H1 (cell line): ENCODE data around the gene CIB4. TPM values are rescaled to one million over a fixed set of nuclear protein-coding genes. Genes with fewer than 3 reads are reported as not detected.
A peak's percentile ranks its signal among the peaks of the same experiment; 100 is the strongest.

Source experiments
- CTCF ChIA-PET: fragments of 300-600 bp; sonication (Branson Sonifier 250); formaldehyde crosslinking; loops from one replicate; lab custom pipeline; 2021; ENCODE audit not compliant: partially characterized antibody; lab: Charles Lee
- POLR2A ChIA-PET: fragments of 300-600 bp; sonication (Branson Sonifier 250); formaldehyde crosslinking; loops from one replicate; lab custom pipeline; 2021; ENCODE audit warnings: inconsistent platforms; ENCODE audit not compliant: partially characterized antibody; lab: Charles Lee
- DNase-seq, 2 experiments: peaks; one replicate each; pipeline versions ENCODE4 v3.0.0 to v3.0.0-alpha.2; 2010 to 2022; ENCODE audit warnings: low spot score in 2 of 2, low read depth in 1 of 2, mixed read lengths in 1 of 2
- FAIRE-seq: peaks from 2 replicates; lab custom pipeline; 2011; peaks lifted over from hg19 to GRCh38; lab: Jason Lieb, UNC
- H2AFZ ChIP-seq: 2 replicates; pipeline ENCODE4 v1.8.1; 2012; ENCODE audit warnings: low read length, inconsistent platforms
- H2AK5ac ChIP-seq: 2 replicates; pipeline ENCODE4 v1.6.1; 2013; ENCODE audit warnings: low read depth, low read length
- H2BK120ac ChIP-seq: replicated peaks from 2 replicates; pipeline ENCODE3; 2013; ENCODE audit warnings: low read depth, low read length, inconsistent platforms
- H2BK12ac ChIP-seq: 2 replicates; pipeline ENCODE4 v1.6.1; 2013; ENCODE audit warnings: low read depth, low read length
- H2BK15ac ChIP-seq: 2 replicates; pipeline ENCODE4 v1.6.1; 2013; ENCODE audit warnings: low read length
- H2BK20ac ChIP-seq: 2 replicates; pipeline ENCODE4 v1.6.1; 2013; ENCODE audit warnings: low read length
- H2BK5ac ChIP-seq: 2 replicates; pipeline ENCODE4 v1.6.1; 2013; ENCODE audit warnings: low read depth, low read length
- H3K14ac ChIP-seq: 2 replicates; pipeline ENCODE4 v1.6.1; 2013; ENCODE audit warnings: inconsistent platforms; ENCODE audit not compliant: insufficient read length
- H3K18ac ChIP-seq: 2 replicates; pipeline ENCODE4 v1.6.1; 2013; ENCODE audit warnings: low read length; ENCODE audit errors: extremely low read depth
- H3K23ac ChIP-seq: 2 replicates; pipeline ENCODE4 v1.6.1; 2013; ENCODE audit warnings: inconsistent platforms; ENCODE audit not compliant: insufficient read length
- H3K23me2 ChIP-seq: 2 replicates; pipeline ENCODE4 v1.6.1; 2013; ENCODE audit warnings: low read depth, low read length
- H3K27ac ChIP-seq: 2 replicates; pipeline ENCODE4 v1.6.1; 2011; ENCODE audit warnings: low read depth, low read length, inconsistent platforms
- H3K27me3 ChIP-seq, 4 experiments: replicated peaks in 1 of 4; 1 replicate in 1 of 4; 2 replicates in 3 of 4; pipeline versions ENCODE4 v1.6.1 to v1.8.1; 2011 to 2013; ENCODE audit warnings: low read length in 3 of 4, mild to moderate bottlenecking in 3 of 4, inconsistent platforms in 2 of 4, mixed read lengths in 2 of 4, moderate library complexity in 1 of 4; ENCODE audit not compliant: control insufficient read depth in 3 of 4, insufficient read depth in 3 of 4; ENCODE audit errors: extremely low read depth in 1 of 4
- H3K36me3 ChIP-seq, 4 experiments: 2 replicates each; pipeline versions ENCODE4 v1.6.1 to v1.8.1; 2011 to 2013; ENCODE audit warnings: mild to moderate bottlenecking in 4 of 4, low read length in 3 of 4, moderate library complexity in 2 of 4, control low read depth in 1 of 4, inconsistent platforms in 1 of 4; ENCODE audit not compliant: insufficient read depth in 4 of 4, control insufficient read depth in 2 of 4
- H3K4ac ChIP-seq: replicated peaks from 2 replicates; pipeline ENCODE3; 2013; ENCODE audit warnings: low read length, low read depth, mixed read lengths, inconsistent platforms; ENCODE audit not compliant: insufficient read length
- H3K4me1 ChIP-seq, 4 experiments: replicated peaks in 1 of 4; 1 replicate in 1 of 4; 2 replicates in 3 of 4; pipeline versions ENCODE4 v1.6.1 to v1.8.1; 2011 to 2013; ENCODE audit warnings: low read length in 3 of 4, inconsistent platforms in 2 of 4, mixed read lengths in 1 of 4; ENCODE audit not compliant: insufficient read depth in 4 of 4, control insufficient read depth in 3 of 4
- H3K4me2 ChIP-seq, 2 experiments: 2 replicates each; pipeline versions ENCODE4 v1.6.1 to v1.8.1; 2011 to 2013; ENCODE audit warnings: low read depth in 2 of 2, low read length in 2 of 2, control low read depth in 1 of 2, inconsistent platforms in 1 of 2, mild to moderate bottlenecking in 1 of 2; ENCODE audit not compliant: insufficient read depth in 1 of 2
- H3K4me3 ChIP-seq, 4 experiments: fragments of 200-600, 300-600 bp in 1 of 4; sonication (generic), shearing (Covaris generic), sonication (Bioruptor Twin) in 1 of 4; 2 replicates each; pipeline versions ENCODE4 v1.5.1 to v1.8.1; 2011 to 2016; ENCODE audit warnings: low read length in 4 of 4, low read depth in 3 of 4, control low read depth in 2 of 4, inconsistent platforms in 2 of 4, mild to moderate bottlenecking in 2 of 4, mixed read lengths in 1 of 4, moderate library complexity in 1 of 4; ENCODE audit not compliant: insufficient read depth in 2 of 4; ENCODE audit errors: extremely low read depth in 1 of 4
- H3K56ac ChIP-seq: replicated peaks from 2 replicates; pipeline ENCODE3; 2013; ENCODE audit warnings: low read depth, mild to moderate bottlenecking, mixed read lengths, low read length, inconsistent platforms; ENCODE audit not compliant: insufficient read length
- H3K79me1 ChIP-seq: 2 replicates; pipeline ENCODE4 v1.6.1; 2013; ENCODE audit warnings: low read depth, low read length, control low read depth
- H3K79me2 ChIP-seq, 2 experiments: 2 replicates each; pipeline versions ENCODE4 v1.6.1 to v1.8.1; 2012 to 2013; ENCODE audit warnings: low read length in 2 of 2, mild to moderate bottlenecking in 2 of 2, inconsistent platforms in 1 of 2; ENCODE audit not compliant: insufficient read depth in 2 of 2, control insufficient read depth in 1 of 2
- H3K9ac ChIP-seq, 4 experiments: replicated peaks in 1 of 4; 1 replicate in 1 of 4; 2 replicates in 3 of 4; pipeline versions ENCODE4 v1.6.1 to v1.8.1; 2011 to 2013; ENCODE audit warnings: low read depth in 3 of 4, low read length in 3 of 4, control low read depth in 2 of 4, mild to moderate bottlenecking in 2 of 4, moderate library complexity in 2 of 4, inconsistent platforms in 1 of 4; ENCODE audit errors: extremely low read depth in 1 of 4
- H3K9me3 ChIP-seq, 2 experiments: 2 replicates each; pipeline versions ENCODE4 v1.6.1 to v1.8.1; 2012 to 2013; ENCODE audit warnings: mild to moderate bottlenecking in 2 of 2, moderate library complexity in 2 of 2, control low read depth in 1 of 2, inconsistent platforms in 1 of 2, low read depth in 1 of 2, low read length in 1 of 2, mixed read lengths in 1 of 2; ENCODE audit not compliant: insufficient read depth in 2 of 2
- H4K20me1 ChIP-seq, 2 experiments: replicated peaks in 1 of 2; 2 replicates each; pipeline versions ENCODE3 to v1.8.1; 2011 to 2013; ENCODE audit warnings: inconsistent platforms in 2 of 2, low read length in 2 of 2, mild to moderate bottlenecking in 1 of 2; ENCODE audit not compliant: insufficient read depth in 2 of 2, control insufficient read depth in 1 of 2
- H4K5ac ChIP-seq: 2 replicates; pipeline ENCODE4 v1.6.1; 2013; ENCODE audit warnings: low read length, low read depth, mixed read lengths, inconsistent platforms; ENCODE audit not compliant: insufficient read length
- H4K8ac ChIP-seq: 2 replicates; pipeline ENCODE4 v1.8.0; 2013; ENCODE audit warnings: mild to moderate bottlenecking, moderate library complexity, low read length, inconsistent platforms; ENCODE audit not compliant: insufficient read depth; ENCODE audit errors: extremely low read depth
- H4K91ac ChIP-seq: replicated peaks from 2 replicates; pipeline ENCODE3; 2013; ENCODE audit warnings: low read length, mixed read lengths, inconsistent platforms; ENCODE audit not compliant: insufficient read length
- EP300 ChIP-seq, 2 experiments: IDR thresholded peaks; 1 replicate in 1 of 2; 2 replicates in 1 of 2; pipeline ENCODE4 v1.6.1; 2011 to 2012; ENCODE audit warnings: low read depth in 2 of 2, low read length in 2 of 2, mild to moderate bottlenecking in 2 of 2, borderline replicate concordance in 1 of 2, inconsistent platforms in 1 of 2, moderate library complexity in 1 of 2
- FOSL1 ChIP-seq: IDR thresholded peaks from 2 replicates; pipeline ENCODE4 v1.6.1; 2011; ENCODE audit warnings: mild to moderate bottlenecking, low read depth, low read length, moderate library complexity; ENCODE audit not compliant: insufficient read depth
- NRF1 ChIP-seq: IDR thresholded peaks from 2 replicates; pipeline ENCODE4 v1.6.1; 2011; ENCODE audit warnings: mild to moderate bottlenecking, low read depth, low read length, improper control_type of control experiment
- RXRA ChIP-seq: IDR thresholded peaks from 2 replicates; pipeline ENCODE4 v1.6.1; 2011; ENCODE audit warnings: low read depth, mild to moderate bottlenecking, low read length, moderate library complexity; ENCODE audit not compliant: insufficient read depth
- TBP ChIP-seq: IDR thresholded peaks from 2 replicates; pipeline ENCODE4 v1.6.1; 2011; ENCODE audit warnings: low read depth, low read length, improper control_type of control experiment
- WGBS, 2 experiments: shearing (Covaris generic) in 1 of 2; methylation state at CpG; one replicate each; pipeline versions ENCODE4 v1.1.6 to v1.1.7; 2013 to 2015; ENCODE audit warnings: low lambda C conversion rate in 2 of 2, mixed read lengths in 2 of 2, inconsistent platforms in 1 of 2, low coverage in 1 of 2, missing lambda C conversion rate in 1 of 2; ENCODE audit not compliant: insufficient replicate concordance in 2 of 2, insufficient coverage in 1 of 2, insufficient read length in 1 of 2; ENCODE audit errors: extremely low coverage in 1 of 2, missing lambda C conversion rate in 1 of 2; 5-methylcytosine and 5-hydroxymethylcytosine counted together
- polyA plus RNA-seq, 7 experiments: library from polyadenylated mRNA; depleted of rRNA in 3 of 7; stranded (reverse) in 5 of 7; unstranded in 2 of 7; fragments of >200 nt in 5 of 7; fragments of 200-250 nt in 2 of 7; gene quantifications; 1 replicate in 5 of 7; 2 replicates in 1 of 7; 4 replicates in 1 of 7; pipeline versions ENCODE4 v1.2.1 to v1.2.3, GENCODE V29; 2011 to 2013; ENCODE audit warnings: missing spikeins in 2 of 7, mixed read lengths in 2 of 7
- total RNA-seq: library from RNA; stranded (reverse); fragmentation: NEBNext Ultra II Directional; extraction: Animal tissue kit (Norgen Biotek cat#: 25700); gene quantifications from 2 replicates; pipeline ENCODE4 v1.2.1, GENCODE V29; 2021

CIB4 gene
- total and polyA plus RNA-seq, 2 of the 8 experiments (the other 6 are each of a cell fraction or from before 2014, with no cell fraction given): not detected

GRCh38 chr2:26608557-26608956 lies 32.6 kb downstream of the CIB4 start:
- 100% methylated on average over 4 of the region's 8 CpGs; no CpG with 5 or more reads in 1 of the 2 experiments for WGBS, 2 experiments
- H2BK5ac ChIP-seq: no peak overlapping the region
- no peaks in the 10 kb centered on the region for H3K23me2 ChIP-seq
- no peaks in the 10 kb centered on the region for H3K79me1 ChIP-seq
- DNase-seq (peak in 1 of 2 experiments; percentile 40), FAIRE-seq (no peak)
- no peak overlapping the region for H2BK15ac ChIP-seq
- H3K23ac ChIP-seq: no peak overlapping the region
- H3K9me3 ChIP-seq: no peaks in the 10 kb centered on the region
- no peak overlapping the region for H3K14ac ChIP-seq
- H2AFZ ChIP-seq: no peak overlapping the region
- TF ChIP-seq TBP: no peak
- TF ChIP-seq FOSL1: no peak
- TF ChIP-seq EP300 (IDR thresholded peaks at IDR 0.05; ENCODE audit: borderline replicate concordance in 1 of 2, low read depth in 2 of 2, low read length in 2 of 2): no peak
- TF ChIP-seq NRF1: no peak
- TF ChIP-seq RXRA: no peak
- no peaks in the 10 kb centered on the region for H4K20me1 ChIP-seq
- no peak overlapping the region for H2BK120ac ChIP-seq
- H4K8ac ChIP-seq: no peak overlapping the region
- H2AK5ac ChIP-seq: no peak overlapping the region
- no peaks in the 10 kb centered on the region for H3K79me2 ChIP-seq
- no peak overlapping the region for H3K56ac ChIP-seq
- no peak overlapping the region for H4K5ac ChIP-seq
- H3K36me3 ChIP-seq: no peaks in the 10 kb centered on the region
- POLR2A ChIA-PET: interaction anchor here (1.2 to 1.7 kb wide), 2 partner anchors 140 to 364 kb away, joined by 3 to 4 read pairs; partner anchors contain the start of genes HADHA and HADHB
- no peak overlapping the region for H2BK20ac ChIP-seq
- H3K4me3 ChIP-seq: no peak overlapping the region
- CTCF ChIA-PET: interaction anchor here (17.4 kb wide), 1 partner anchor 134 kb away, joined by 367 read pairs; no protein-coding TSS in a partner anchor
- no peak overlapping the region for H3K9ac ChIP-seq
- no peaks in the 10 kb centered on the region for H3K27me3 ChIP-seq
- H3K4me2 ChIP-seq: no peak overlapping the region
- H3K4ac ChIP-seq: no peak overlapping the region
- H3K4me1 ChIP-seq: peaks cover 0 to 11% (median 7%) of the 10 kb centered on the region in 4 experiments; a peak in 5 of 7 replicates
- H3K27ac ChIP-seq: no peak overlapping the region
- no peak overlapping the region for H3K18ac ChIP-seq
- H4K91ac ChIP-seq: no peak overlapping the region
- no peak overlapping the region for H2BK12ac ChIP-seq
